GM12878 (cell line): ENCODE measurements around the gene GPR78.

Experiments used
- CHD2 ChIP-seq: IDR thresholded peaks from 2 replicates; pipeline ENCODE4 v1.6.1; 2011; ENCODE audit warnings: low read depth, low read length, improper control_type of control experiment, borderline replicate concordance
- JUND ChIP-seq: IDR thresholded peaks from 2 replicates; pipeline ENCODE4 v1.6.1; 2012; ENCODE audit warnings: low read depth, mild to moderate bottlenecking, low read length, improper control_type of control experiment, moderate library complexity
- SREBF1 ChIP-seq: IDR thresholded peaks from 2 replicates; pipeline ENCODE4 v1.6.1; 2012; ENCODE audit warnings: mild to moderate bottlenecking, low read length
- ZNF622 ChIP-seq: fragments of 450-650 bp; IDR thresholded peaks from 2 replicates; pipeline ENCODE4 v1.6.1; 2017; ENCODE audit warnings: mild to moderate bottlenecking, inconsistent platforms
- TF ChIP-seq, protein P1 (sequence below), 3 experiments: IDR thresholded peaks in 2 of 3; conservative IDR thresholded peaks in 1 of 3; 2 replicates each; pipeline ENCODE4 v1.5.1; 2011; ENCODE audit warnings: low read depth in 3 of 3, low read length in 3 of 3, mild to moderate bottlenecking in 3 of 3, control low read depth in 2 of 3, moderate library complexity in 2 of 3, inconsistent platforms in 1 of 3, mixed read lengths in 1 of 3; ENCODE audit not compliant: control insufficient read depth in 2 of 3, insufficient read depth in 1 of 3; ENCODE audit errors: extremely low read depth in 1 of 3
- TF ChIP-seq, protein P2 (sequence below): IDR thresholded peaks from 2 replicates; pipeline ENCODE4 v1.6.1; 2011; ENCODE audit warnings: low read depth, low read length, improper control_type of control experiment, borderline replicate concordance

DNA sequence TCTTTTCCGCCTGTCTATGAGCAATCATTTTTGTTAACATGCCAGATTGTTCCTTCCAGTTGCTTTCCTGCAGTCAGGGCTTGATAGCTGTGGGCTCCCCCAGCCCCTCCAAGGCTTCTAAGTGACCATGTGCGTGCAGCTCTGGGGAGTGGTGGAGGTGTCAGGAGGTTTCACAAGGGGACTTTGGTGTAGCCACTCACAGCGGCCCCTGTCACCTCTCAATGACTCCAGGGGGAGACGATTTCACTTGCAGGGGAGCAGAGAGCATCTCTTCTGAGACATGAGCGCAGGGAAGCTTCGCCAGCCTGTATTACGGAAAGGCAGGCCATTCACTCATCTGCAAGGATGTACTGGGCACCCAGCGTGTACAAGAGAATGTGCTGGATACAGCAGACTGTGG, 3.1 kb upstream of the GPR78 start:
- TF ChIP-seq JUND (no peak), ZNF622 (no peak), SREBF1 (no peak), CHD2 (no peak)
- TF ChIP-seq, protein P1, sequence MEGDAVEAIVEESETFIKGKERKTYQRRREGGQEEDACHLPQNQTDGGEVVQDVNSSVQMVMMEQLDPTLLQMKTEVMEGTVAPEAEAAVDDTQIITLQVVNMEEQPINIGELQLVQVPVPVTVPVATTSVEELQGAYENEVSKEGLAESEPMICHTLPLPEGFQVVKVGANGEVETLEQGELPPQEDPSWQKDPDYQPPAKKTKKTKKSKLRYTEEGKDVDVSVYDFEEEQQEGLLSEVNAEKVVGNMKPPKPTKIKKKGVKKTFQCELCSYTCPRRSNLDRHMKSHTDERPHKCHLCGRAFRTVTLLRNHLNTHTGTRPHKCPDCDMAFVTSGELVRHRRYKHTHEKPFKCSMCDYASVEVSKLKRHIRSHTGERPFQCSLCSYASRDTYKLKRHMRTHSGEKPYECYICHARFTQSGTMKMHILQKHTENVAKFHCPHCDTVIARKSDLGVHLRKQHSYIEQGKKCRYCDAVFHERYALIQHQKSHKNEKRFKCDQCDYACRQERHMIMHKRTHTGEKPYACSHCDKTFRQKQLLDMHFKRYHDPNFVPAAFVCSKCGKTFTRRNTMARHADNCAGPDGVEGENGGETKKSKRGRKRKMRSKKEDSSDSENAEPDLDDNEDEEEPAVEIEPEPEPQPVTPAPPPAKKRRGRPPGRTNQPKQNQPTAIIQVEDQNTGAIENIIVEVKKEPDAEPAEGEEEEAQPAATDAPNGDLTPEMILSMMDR (IDR thresholded peaks at IDR 0.05 in 2 of 3, conservative IDR thresholded peaks at IDR 0.05 in 1 of 3; ENCODE audit: control insufficient read depth in 2 of 3, extremely low read depth in 1 of 3, insufficient read depth in 1 of 3, low read depth in 3 of 3, low read length in 3 of 3) = no peak
- TF ChIP-seq, protein P2, sequence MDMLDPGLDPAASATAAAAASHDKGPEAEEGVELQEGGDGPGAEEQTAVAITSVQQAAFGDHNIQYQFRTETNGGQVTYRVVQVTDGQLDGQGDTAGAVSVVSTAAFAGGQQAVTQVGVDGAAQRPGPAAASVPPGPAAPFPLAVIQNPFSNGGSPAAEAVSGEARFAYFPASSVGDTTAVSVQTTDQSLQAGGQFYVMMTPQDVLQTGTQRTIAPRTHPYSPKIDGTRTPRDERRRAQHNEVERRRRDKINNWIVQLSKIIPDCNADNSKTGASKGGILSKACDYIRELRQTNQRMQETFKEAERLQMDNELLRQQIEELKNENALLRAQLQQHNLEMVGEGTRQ = no peak
